ENCODE measurements around the gene NLRX1.

GRCh38 chr11:119206511-119207414 lies 38.2 kb downstream of the NLRX1 start:
- TF ChIP-seq CTCF (conservative IDR thresholded peaks at IDR 0.05 in 1 of 2, IDR thresholded peaks at IDR 0.05 in 1 of 2; ENCODE audit: low read depth in 1 of 2, low read length in 2 of 2), result no peak
- TF ChIP-seq EZH2 (IDR thresholded peaks at IDR 0.05; ENCODE audit: low read length, missing control alignments), result no peak
